Middle frontal gyrus (tissue), 1 donor: ENCODE data around the gene CA14.
A peak's percentile ranks its signal among the peaks of the same experiment; 100 is the strongest.
"Not testable (repeated sequence)": the region's sequence is repeated elsewhere in the genome, so short reads cannot be mapped to it uniquely, and the experiment has no call there.

ENCODE experiments used
- DNase-seq: peaks from one replicate; pipeline ENCODE4 v3.0.0-alpha.2; 2015; ENCODE audit warnings: low spot score; ENCODE audit errors: extremely low spot score

CA14 gene

GRCh38 chr1:150280138-150280707, 22.6 kb downstream of the CA14 start:
- no peak for DNase-seq

GRCh38 chr1:150281221-150281757, 23.7 kb downstream of the CA14 start:
- peak; percentile 69 for DNase-seq

- peak; percentile 89 for DNase-seq
These were observed 24.4 kb downstream of the CA14 start, which contains the start of gene CIART for GRCh38 chr1:150281758-150282557. TSS of gene CIART (plus strand) at chr1:150282554. CDS start at chr1:150283268, 714 bp downstream.

GRCh38 chr1:150282558-150282958, 25.0 kb downstream of the CA14 start:
- no peak for DNase-seq

GRCh38 chr1:150283260-150283659, 25.7 kb downstream of the CA14 start:
- no peak for DNase-seq

GRCh38 chr1:150288382-150288781, 30.8 kb downstream of the CA14 start:
- no peak for DNase-seq

- DNase-seq = no peak
These were observed 31.2 kb downstream of the CA14 start for GRCh38 chr1:150288822-150289221.

GRCh38 chr1:150293433-150294253, 36.1 kb downstream of the CA14 start, which contains the start of gene MRPS21:
TSS of gene MRPS21 (plus strand) at chr1:150293861. CDS start at chr1:150294367, 506 bp downstream.
- peak; percentile 91 for DNase-seq

- DNase-seq = no peak
These were observed 37.9 kb downstream of the CA14 start for GRCh38 chr1:150295476-150295875.

- no peak for DNase-seq
These were observed 42.1 kb downstream of the CA14 start for GRCh38 chr1:150299716-150300115.

- peak; percentile 71 for DNase-seq
These were observed 44.8 kb downstream of the CA14 start for GRCh38 chr1:150302338-150302737.

- DNase-seq = no peak
These were observed 45.3 kb downstream of the CA14 start for GRCh38 chr1:150302902-150303301.

- DNase-seq = not testable (repeated sequence)
These were observed 51.0 kb downstream of the CA14 start for GRCh38 chr1:150308585-150308984.

- DNase-seq = no peak
These were observed 52.4 kb downstream of the CA14 start for GRCh38 chr1:150309758-150310508.

GRCh38 chr1:150311762-150312161, 54.2 kb downstream of the CA14 start:
- DNase-seq = no peak
